Naive thymus-derived CD4-positive, alpha-beta T cell (primary cell): ENCODE results near the gene DMBX1. TPM values are rescaled to one million over a fixed set of nuclear protein-coding genes. Genes with fewer than 3 reads are reported as not detected.

ENCODE experiments used
- ATAC-seq: fragments of 150-1000 bp; cut with Tn5 transposase; 2 replicates; pipeline ENCODE4 v1.10.0; 2021; ENCODE audit warnings: mild to moderate bottlenecking, moderate library complexity
- CTCF ChIA-PET: fragments of 350-600 bp; sonication (Branson Sonifier 250); formaldehyde crosslinking; loops from one replicate; lab custom pipeline; 2021; ENCODE audit warnings: antibody characterized with exemption; lab: Charles Lee
- POLR2A ChIA-PET: fragments of 350-600 bp; sonication (Branson Sonifier 250); formaldehyde crosslinking; loops from one replicate; lab custom pipeline; 2021; ENCODE audit warnings: antibody characterized with exemption, inconsistent platforms; lab: Charles Lee
- DNase-seq, 9 donors: peaks; one replicate each; pipeline versions ENCODE4 v3.0.0 to v3.0.0-alpha.2; 2020 to 2022; ENCODE audit warnings: mixed read lengths in 1 of 9
- H3K27ac ChIP-seq: one replicate; pipeline ENCODE4 v1.7.0; 2013; ENCODE audit warnings: mild to moderate bottlenecking, low read depth, low read length, moderate library complexity
- H3K27me3 ChIP-seq, 2 donors: one replicate each; pipeline ENCODE4 v1.7.0; 2013; ENCODE audit warnings: low read length in 2 of 2, mild to moderate bottlenecking in 2 of 2, moderate library complexity in 2 of 2; ENCODE audit not compliant: control insufficient read depth in 2 of 2, insufficient read depth in 2 of 2
- H3K36me3 ChIP-seq, 3 experiments: 1 replicate in 2 of 3; 2 replicates in 1 of 3; pipeline ENCODE4 v1.7.0; 2013; ENCODE audit warnings: low read length in 3 of 3, mild to moderate bottlenecking in 3 of 3, moderate library complexity in 1 of 3; ENCODE audit not compliant: insufficient read depth in 3 of 3, control insufficient read depth in 2 of 3
- H3K4me1 ChIP-seq, 2 donors: one replicate each; pipeline ENCODE4 v1.7.0; 2013; ENCODE audit warnings: low read length in 2 of 2, mild to moderate bottlenecking in 2 of 2, moderate library complexity in 1 of 2; ENCODE audit not compliant: control insufficient read depth in 2 of 2, insufficient read depth in 2 of 2
- H3K4me3 ChIP-seq: 2 replicates; pipeline ENCODE4 v1.7.0; 2013; ENCODE audit warnings: mild to moderate bottlenecking, low read length
- H3K9me3 ChIP-seq, 3 experiments: 1 replicate in 2 of 3; 2 replicates in 1 of 3; pipeline ENCODE4 v1.7.0; 2013; ENCODE audit warnings: low read length in 3 of 3; ENCODE audit not compliant: control insufficient read depth in 2 of 3
- H3K27ac Mint-ChIP-seq, 9 donors: one replicate each; pipeline ENCODE4 v1.8.0; 2020 to 2022; ENCODE audit warnings: mixed read lengths in 9 of 9, mild to moderate bottlenecking in 8 of 9, moderate library complexity in 5 of 9, inconsistent platforms in 2 of 9
- H3K27me3 Mint-ChIP-seq, 5 donors: one replicate each; pipeline ENCODE4 v1.8.0; 2021 to 2022; ENCODE audit warnings: mixed read lengths in 5 of 5, mild to moderate bottlenecking in 1 of 5
- H3K36me3 Mint-ChIP-seq, 5 donors: one replicate each; pipeline ENCODE4 v1.8.0; 2020 to 2022; ENCODE audit warnings: mixed read lengths in 5 of 5, mild to moderate bottlenecking in 3 of 5, inconsistent platforms in 1 of 5
- H3K4me1 Mint-ChIP-seq, 7 donors: one replicate each; pipeline ENCODE4 v1.8.0; 2020 to 2022; ENCODE audit warnings: mixed read lengths in 7 of 7, mild to moderate bottlenecking in 3 of 7, inconsistent platforms in 1 of 7
- H3K4me3 Mint-ChIP-seq, 10 donors: one replicate each; pipeline ENCODE4 v1.8.0; 2020 to 2022; ENCODE audit warnings: mild to moderate bottlenecking in 10 of 10, mixed read lengths in 10 of 10, moderate library complexity in 6 of 10, inconsistent platforms in 2 of 10
- H3K9me3 Mint-ChIP-seq, 11 donors: one replicate each; pipeline ENCODE4 v1.8.0; 2020 to 2022; ENCODE audit warnings: mixed read lengths in 11 of 11, mild to moderate bottlenecking in 4 of 11, inconsistent platforms in 1 of 11, moderate library complexity in 1 of 11
- intact Hi-C, 2 donors: fragments of 100-400 bp; cut with micrococcal nuclease; formaldehyde crosslinking; loops; one replicate each; pipeline ENCODE4 v1.15.1; 2023
- polyA plus RNA-seq, 2 donors: library from polyadenylated mRNA; unstranded; fragments of 300-500 nt; fragmentation: Illumina TruSeq; gene quantifications; one replicate each; pipeline ENCODE4 v1.2.3, GENCODE V29; 2021
- total RNA-seq, 6 experiments: library from RNA in 5 of 6; stranded (reverse) in 5 of 6; gene quantifications; 1 replicate in 5 of 6; 2 replicates in 1 of 6; pipeline ENCODE4 v1.2.3 and lab custom pipeline; 2021 to 2026

DMBX1 gene
- total and polyA plus RNA-seq, 7 experiments from 2014 or later, result not detected

GRCh38 chr1:46472498-46473181 is 17.0 kb upstream of the DMBX1 start:
- no peak overlapping the region for H3K4me3 ChIP-seq
- H3K4me1 ChIP-seq, result no peaks in the 10 kb centered on the region
- ATAC-seq (no peak), DNase-seq (no peak)
- intact Hi-C loops, result no loop called here
- H3K9me3 ChIP-seq, result no peaks in the 10 kb centered on the region
- H3K4me3 Mint-ChIP-seq, result no peak overlapping the region
- POLR2A ChIA-PET, result no interaction called here
- no peak overlapping the region for H3K27ac Mint-ChIP-seq
- no peaks in the 10 kb centered on the region for H3K27me3 ChIP-seq
- H3K27ac ChIP-seq, result no peak overlapping the region
- H3K36me3 ChIP-seq, result no peaks in the 10 kb centered on the region
- peaks cover 0 to 2% (median 0%) of the 10 kb centered on the region in 11 donors for H3K9me3 Mint-ChIP-seq
- H3K27me3 Mint-ChIP-seq, result peaks cover 15 to 68% (median 33%) of the 10 kb centered on the region in 5 donors
- H3K4me1 Mint-ChIP-seq, result peaks cover 0 to 3% (median 0%) of the 10 kb centered on the region in 7 donors
- CTCF ChIA-PET, result no interaction called here
- H3K36me3 Mint-ChIP-seq, result no peaks in the 10 kb centered on the region

- Mint-ChIP-seq H3K36me3 (no peaks in the 10 kb centered on the region), H3K4me1 (no peaks in the 10 kb centered on the region), H3K9me3 (peaks cover 0 to 2% (median 0%) of the 10 kb centered on the region in 11 donors), H3K27ac (no peak overlapping the region), H3K4me3 (no peak overlapping the region), H3K27me3 (peaks cover 17 to 59% (median 23%) of the 10 kb centered on the region in 5 donors)
- H3K9me3 ChIP-seq, result no peaks in the 10 kb centered on the region
- H3K27ac ChIP-seq, result no peak overlapping the region
- H3K4me3 ChIP-seq, result no peak overlapping the region
- DNase-seq (no peak), ATAC-seq (no peak)
- no peaks in the 10 kb centered on the region for H3K36me3 ChIP-seq
- POLR2A ChIA-PET, result no interaction called here
- no peaks in the 10 kb centered on the region for H3K27me3 ChIP-seq
- no peaks in the 10 kb centered on the region for H3K4me1 ChIP-seq
- CTCF ChIA-PET, result no interaction called here
- intact Hi-C loops, result no loop called here
These were observed 15.6 kb upstream of the DMBX1 start for GRCh38 chr1:46473991-46474390.

- no peak overlapping the region for H3K4me3 Mint-ChIP-seq
- Histone ChIP-seq H3K27ac (no peak overlapping the region), H3K4me1 (no peaks in the 10 kb centered on the region), H3K4me3 (no peak overlapping the region), H3K36me3 (no peaks in the 10 kb centered on the region), H3K27me3 (no peaks in the 10 kb centered on the region), H3K9me3 (no peaks in the 10 kb centered on the region)
- no peak for ATAC-seq
- intact Hi-C loops, result no loop called here
- H3K4me1 Mint-ChIP-seq, result no peaks in the 10 kb centered on the region
- H3K9me3 Mint-ChIP-seq, result peaks cover 0 to 2% (median 0%) of the 10 kb centered on the region in 11 donors
- CTCF ChIA-PET, result no interaction called here
- H3K27me3 Mint-ChIP-seq, result peaks cover 18 to 60% (median 24%) of the 10 kb centered on the region in 5 donors
- POLR2A ChIA-PET, result no interaction called here
- H3K27ac Mint-ChIP-seq, result no peak overlapping the region
- no peak for DNase-seq
- no peaks in the 10 kb centered on the region for H3K36me3 Mint-ChIP-seq
These were observed 15.1 kb upstream of the DMBX1 start for GRCh38 chr1:46474570-46474969.

- no peaks in the 10 kb centered on the region for H3K36me3 Mint-ChIP-seq
- CTCF ChIA-PET, result interaction anchor here (0.6 to 1.6 kb wide), 4 partner anchors 10 to 71 kb away, joined by 3 to 4 read pairs (median 3); no protein-coding TSS in a partner anchor
These were observed 13.0 kb upstream of the DMBX1 start for GRCh38 chr1:46476673-46477072.

GRCh38 chr1:46477153-46477929 is 12.3 kb upstream of the DMBX1 start:
- POLR2A ChIA-PET, result no interaction called here

More at GRCh38 chr1:46476673-46477072, 13.0 kb upstream of the DMBX1 start:
- intact Hi-C loops, result loop anchor here (1.0 kb wide), 3 partner anchors 29 to 249 kb away; no protein-coding TSS in a partner anchor
- Histone ChIP-seq H3K4me3 (no peak overlapping the region), H3K27ac (no peak overlapping the region), H3K9me3 (no peaks in the 10 kb centered on the region), H3K36me3 (no peaks in the 10 kb centered on the region), H3K4me1 (no peaks in the 10 kb centered on the region), H3K27me3 (no peaks in the 10 kb centered on the region)
- no peak overlapping the region for H3K4me3 Mint-ChIP-seq
- POLR2A ChIA-PET, result no interaction called here
- no peak overlapping the region for H3K27ac Mint-ChIP-seq
- no peaks in the 10 kb centered on the region for H3K9me3 Mint-ChIP-seq
- ATAC-seq (no peak), DNase-seq (no peak)
- peaks cover 17 to 58% (median 24%) of the 10 kb centered on the region in 5 donors for H3K27me3 Mint-ChIP-seq
- no peaks in the 10 kb centered on the region for H3K4me1 Mint-ChIP-seq

GRCh38 chr1:46478721-46479485 is 10.7 kb upstream of the DMBX1 start:
- ATAC-seq, result no peak
- ChIA-PET POLR2A (no interaction called here), CTCF (interaction anchor here (1.6 kb wide), 1 partner anchor 246 kb away, joined by 3 read pairs; no protein-coding TSS in a partner anchor)
- no peak overlapping the region for H3K4me3 Mint-ChIP-seq
- H3K9me3 ChIP-seq, result no peaks in the 10 kb centered on the region
- no peaks in the 10 kb centered on the region for H3K27me3 ChIP-seq
- H3K36me3 Mint-ChIP-seq, result no peaks in the 10 kb centered on the region
- peaks cover 21 to 64% (median 33%) of the 10 kb centered on the region in 5 donors for H3K27me3 Mint-ChIP-seq
- no peaks in the 10 kb centered on the region for H3K4me1 ChIP-seq
- no peak overlapping the region for H3K27ac Mint-ChIP-seq
- no peak overlapping the region for H3K4me3 ChIP-seq
- no peak for DNase-seq
- H3K4me1 Mint-ChIP-seq, result no peaks in the 10 kb centered on the region
- H3K27ac ChIP-seq, result no peak overlapping the region
- intact Hi-C loops, result no loop called here
- H3K36me3 ChIP-seq, result no peaks in the 10 kb centered on the region
- no peaks in the 10 kb centered on the region for H3K9me3 Mint-ChIP-seq

More at GRCh38 chr1:46477153-46477929, 12.3 kb upstream of the DMBX1 start:
- Histone ChIP-seq H3K9me3 (no peaks in the 10 kb centered on the region), H3K27ac (no peak overlapping the region), H3K4me3 (no peak overlapping the region), H3K36me3 (no peaks in the 10 kb centered on the region), H3K4me1 (no peaks in the 10 kb centered on the region), H3K27me3 (no peaks in the 10 kb centered on the region)
- Mint-ChIP-seq H3K36me3 (no peaks in the 10 kb centered on the region), H3K4me1 (no peaks in the 10 kb centered on the region), H3K4me3 (no peak overlapping the region), H3K9me3 (no peaks in the 10 kb centered on the region), H3K27ac (peak overlapping the region in 1 of 9 donors; percentile 55), H3K27me3 (peaks cover 13 to 60% (median 28%) of the 10 kb centered on the region in 5 donors)
- CTCF ChIA-PET, result interaction anchor here (0.7 to 1.6 kb wide), 4 partner anchors 9 to 248 kb away, joined by 3 to 4 read pairs (median 4); no protein-coding TSS in a partner anchor
- ATAC-seq (peak; percentile 92), DNase-seq (peak; percentile 44 to 79 (median 60))
- intact Hi-C loops, result loop anchor here (1.0 kb wide), 3 partner anchors 30 to 248 kb away; no protein-coding TSS in a partner anchor
